Naive thymus-derived CD4-positive, alpha-beta T cell (primary cell): ENCODE results near the gene CTXN1. TPM values are rescaled to one million over a fixed set of nuclear protein-coding genes. Genes with fewer than 3 reads are reported as not detected.
"Not testable (repeated sequence)": the region's sequence is repeated elsewhere in the genome, so short reads cannot be mapped to it uniquely, and the experiment has no call there.

Source experiments
- ATAC-seq: fragments of 150-1000 bp; cut with Tn5 transposase; 2 replicates; pipeline ENCODE4 v1.10.0; 2021; ENCODE audit warnings: mild to moderate bottlenecking, moderate library complexity
- CTCF ChIA-PET: fragments of 350-600 bp; sonication (Branson Sonifier 250); formaldehyde crosslinking; loops from one replicate; lab custom pipeline; 2021; ENCODE audit warnings: antibody characterized with exemption; lab: Charles Lee
- POLR2A ChIA-PET: fragments of 350-600 bp; sonication (Branson Sonifier 250); formaldehyde crosslinking; loops from one replicate; lab custom pipeline; 2021; ENCODE audit warnings: antibody characterized with exemption, inconsistent platforms; lab: Charles Lee
- DNase-seq, 9 donors: peaks; one replicate each; pipeline versions ENCODE4 v3.0.0 to v3.0.0-alpha.2; 2020 to 2022; ENCODE audit warnings: mixed read lengths in 1 of 9
- H3K27ac ChIP-seq: one replicate; pipeline ENCODE4 v1.7.0; 2013; ENCODE audit warnings: mild to moderate bottlenecking, low read depth, low read length, moderate library complexity
- H3K27me3 ChIP-seq, 2 donors: one replicate each; pipeline ENCODE4 v1.7.0; 2013; ENCODE audit warnings: low read length in 2 of 2, mild to moderate bottlenecking in 2 of 2, moderate library complexity in 2 of 2; ENCODE audit not compliant: control insufficient read depth in 2 of 2, insufficient read depth in 2 of 2
- H3K36me3 ChIP-seq, 3 experiments: 1 replicate in 2 of 3; 2 replicates in 1 of 3; pipeline ENCODE4 v1.7.0; 2013; ENCODE audit warnings: low read length in 3 of 3, mild to moderate bottlenecking in 3 of 3, moderate library complexity in 1 of 3; ENCODE audit not compliant: insufficient read depth in 3 of 3, control insufficient read depth in 2 of 3
- H3K4me1 ChIP-seq, 2 donors: one replicate each; pipeline ENCODE4 v1.7.0; 2013; ENCODE audit warnings: low read length in 2 of 2, mild to moderate bottlenecking in 2 of 2, moderate library complexity in 1 of 2; ENCODE audit not compliant: control insufficient read depth in 2 of 2, insufficient read depth in 2 of 2
- H3K4me3 ChIP-seq: 2 replicates; pipeline ENCODE4 v1.7.0; 2013; ENCODE audit warnings: mild to moderate bottlenecking, low read length
- H3K9me3 ChIP-seq, 3 experiments: 1 replicate in 2 of 3; 2 replicates in 1 of 3; pipeline ENCODE4 v1.7.0; 2013; ENCODE audit warnings: low read length in 3 of 3; ENCODE audit not compliant: control insufficient read depth in 2 of 3
- H3K27ac Mint-ChIP-seq, 9 donors: one replicate each; pipeline ENCODE4 v1.8.0; 2020 to 2022; ENCODE audit warnings: mixed read lengths in 9 of 9, mild to moderate bottlenecking in 8 of 9, moderate library complexity in 5 of 9, inconsistent platforms in 2 of 9
- H3K27me3 Mint-ChIP-seq, 5 donors: one replicate each; pipeline ENCODE4 v1.8.0; 2021 to 2022; ENCODE audit warnings: mixed read lengths in 5 of 5, mild to moderate bottlenecking in 1 of 5
- H3K36me3 Mint-ChIP-seq, 5 donors: one replicate each; pipeline ENCODE4 v1.8.0; 2020 to 2022; ENCODE audit warnings: mixed read lengths in 5 of 5, mild to moderate bottlenecking in 3 of 5, inconsistent platforms in 1 of 5
- H3K4me1 Mint-ChIP-seq, 7 donors: one replicate each; pipeline ENCODE4 v1.8.0; 2020 to 2022; ENCODE audit warnings: mixed read lengths in 7 of 7, mild to moderate bottlenecking in 3 of 7, inconsistent platforms in 1 of 7
- H3K4me3 Mint-ChIP-seq, 10 donors: one replicate each; pipeline ENCODE4 v1.8.0; 2020 to 2022; ENCODE audit warnings: mild to moderate bottlenecking in 10 of 10, mixed read lengths in 10 of 10, moderate library complexity in 6 of 10, inconsistent platforms in 2 of 10
- H3K9me3 Mint-ChIP-seq, 11 donors: one replicate each; pipeline ENCODE4 v1.8.0; 2020 to 2022; ENCODE audit warnings: mixed read lengths in 11 of 11, mild to moderate bottlenecking in 4 of 11, inconsistent platforms in 1 of 11, moderate library complexity in 1 of 11
- intact Hi-C, 2 donors: fragments of 100-400 bp; cut with micrococcal nuclease; formaldehyde crosslinking; loops; one replicate each; pipeline ENCODE4 v1.15.1; 2023
- polyA plus RNA-seq, 2 donors: library from polyadenylated mRNA; unstranded; fragments of 300-500 nt; fragmentation: Illumina TruSeq; gene quantifications; one replicate each; pipeline ENCODE4 v1.2.3, GENCODE V29; 2021
- total RNA-seq, 6 experiments: library from RNA in 5 of 6; stranded (reverse) in 5 of 6; gene quantifications; 1 replicate in 5 of 6; 2 replicates in 1 of 6; pipeline ENCODE4 v1.2.3 and lab custom pipeline; 2021 to 2026

Gene CTXN1
- total and polyA plus RNA-seq, 7 experiments from 2014 or later: 0.32 TPM; not detected in 6

GRCh38 chr19:7897292-7897691 lies 28.6 kb downstream of the CTXN1 start:
- Mint-ChIP-seq H3K4me1 (peaks cover 0 to 2% (median 0%) of the 10 kb centered on the region in 7 donors), H3K4me3 (no peak overlapping the region), H3K36me3 (no peaks in the 10 kb centered on the region), H3K27me3 (peaks cover 0 to 11% (median 6%) of the 10 kb centered on the region in 5 donors), H3K9me3 (peaks cover 0 to 1% (median 0%) of the 10 kb centered on the region in 11 donors), H3K27ac (no peak overlapping the region)
- Histone ChIP-seq H3K9me3 (no peaks in the 10 kb centered on the region), H3K36me3 (no peaks in the 10 kb centered on the region), H3K27me3 (no peaks in the 10 kb centered on the region), H3K4me1 (no peaks in the 10 kb centered on the region), H3K4me3 (no peak overlapping the region), H3K27ac (no peak overlapping the region)
- no peak for DNase-seq
- intact Hi-C loops: no loop called here
- ChIA-PET CTCF (no interaction called here), POLR2A (no interaction called here)
- no peak for ATAC-seq

GRCh38 chr19:7895565-7895964 lies 30.4 kb downstream of the CTXN1 start:
- no peaks in the 10 kb centered on the region for H3K36me3 Mint-ChIP-seq
- no peak overlapping the region for H3K27ac Mint-ChIP-seq
- ATAC-seq (no peak), DNase-seq (no peak)
- no peaks in the 10 kb centered on the region for H3K36me3 ChIP-seq
- H3K9me3 Mint-ChIP-seq: peaks cover 0 to 1% (median 0%) of the 10 kb centered on the region in 11 donors
- no peaks in the 10 kb centered on the region for H3K4me1 ChIP-seq
- ChIA-PET POLR2A (no interaction called here), CTCF (no interaction called here)
- peaks cover 0 to 16% (median 7%) of the 10 kb centered on the region in 5 donors for H3K27me3 Mint-ChIP-seq
- no peaks in the 10 kb centered on the region for H3K4me1 Mint-ChIP-seq
- H3K4me3 Mint-ChIP-seq: no peak overlapping the region
- no peaks in the 10 kb centered on the region for H3K27me3 ChIP-seq
- no peak overlapping the region for H3K4me3 ChIP-seq
- H3K27ac ChIP-seq: no peak overlapping the region
- intact Hi-C loops: no loop called here
- H3K9me3 ChIP-seq: no peaks in the 10 kb centered on the region

- ChIA-PET CTCF (no interaction called here), POLR2A (no interaction called here)
- Histone ChIP-seq H3K27me3 (no peaks in the 10 kb centered on the region), H3K4me3 (no peak overlapping the region), H3K4me1 (no peaks in the 10 kb centered on the region), H3K9me3 (no peaks in the 10 kb centered on the region), H3K36me3 (no peaks in the 10 kb centered on the region), H3K27ac (no peak overlapping the region)
- peaks cover 0 to 1% (median 0%) of the 10 kb centered on the region in 11 donors for H3K9me3 Mint-ChIP-seq
- H3K27ac Mint-ChIP-seq: no peak overlapping the region
- H3K27me3 Mint-ChIP-seq: peaks cover 0 to 20% (median 9%) of the 10 kb centered on the region in 5 donors
- intact Hi-C loops: no loop called here
- H3K36me3 Mint-ChIP-seq: no peaks in the 10 kb centered on the region
- H3K4me1 Mint-ChIP-seq: no peaks in the 10 kb centered on the region
- no peak for DNase-seq
- H3K4me3 Mint-ChIP-seq: peak overlapping the region in 1 of 10 donors; percentile 28
- no peak for ATAC-seq
Measured at GRCh38 chr19:7894612-7895309, 31.2 kb downstream of the CTXN1 start.

GRCh38 chr19:7893362-7894101 lies 32.4 kb downstream of the CTXN1 start:
- H3K9me3 ChIP-seq, intact Hi-C loops, H3K36me3 ChIP-seq, H3K36me3 Mint-ChIP-seq, H3K9me3 Mint-ChIP-seq, H3K4me1 ChIP-seq, H3K4me1 Mint-ChIP-seq, POLR2A ChIA-PET, H3K4me3 Mint-ChIP-seq, DNase-seq, ATAC-seq, H3K27ac Mint-ChIP-seq, H3K4me3 ChIP-seq, H3K27ac ChIP-seq, H3K27me3 ChIP-seq: not testable (repeated sequence)
- peaks cover 0 to 28% (median 14%) of the 10 kb centered on the region in 5 donors for H3K27me3 Mint-ChIP-seq
- CTCF ChIA-PET: interaction anchor here (0.6 kb wide), 1 partner anchor 82 kb away, joined by 3 read pairs; no protein-coding TSS in a partner anchor

GRCh38 chr19:7888826-7889217 lies 37.1 kb downstream of the CTXN1 start:
- POLR2A ChIA-PET: no interaction called here
- DNase-seq: no peak
- Mint-ChIP-seq H3K9me3 (peaks cover 0 to 1% (median 0%) of the 10 kb centered on the region in 11 donors), H3K4me3 (peak overlapping the region in 1 of 10 donors; percentile 5), H3K36me3 (no peaks in the 10 kb centered on the region), H3K27ac (no peak overlapping the region), H3K4me1 (peaks cover 0 to 3% (median 0%) of the 10 kb centered on the region in 7 donors), H3K27me3 (peaks cover 5 to 26% (median 19%) of the 10 kb centered on the region in 5 donors)
- CTCF ChIA-PET: no interaction called here
- H3K36me3 ChIP-seq: no peaks in the 10 kb centered on the region
- H3K27me3 ChIP-seq: peaks cover 0 to 3% of the 10 kb centered on the region in 2 donors
- H3K4me3 ChIP-seq: no peak overlapping the region
- no peak overlapping the region for H3K27ac ChIP-seq
- ATAC-seq: no peak
- no peaks in the 10 kb centered on the region for H3K4me1 ChIP-seq
- intact Hi-C loops: no loop called here
- no peaks in the 10 kb centered on the region for H3K9me3 ChIP-seq

- intact Hi-C loops: no loop called here
- ChIA-PET POLR2A (no interaction called here), CTCF (no interaction called here)
- H3K27ac Mint-ChIP-seq: no peak within 1 kb of the TSS
- no peaks in the 10 kb centered on the region for H3K9me3 ChIP-seq
- H3K27ac ChIP-seq: no peak within 1 kb of the TSS
- no peaks in the 10 kb centered on the region for H3K36me3 ChIP-seq
- H3K27me3 ChIP-seq: peaks cover 0 to 3% of the 10 kb centered on the region in 2 donors
- H3K27me3 Mint-ChIP-seq: peaks cover 5 to 26% (median 19%) of the 10 kb centered on the region in 5 donors
- H3K4me3 ChIP-seq: no peak within 1 kb of the TSS
- peaks cover 0 to 5% (median 0%) of the 10 kb centered on the region in 7 donors for H3K4me1 Mint-ChIP-seq
- no peaks in the 10 kb centered on the region for H3K36me3 Mint-ChIP-seq
- peak within 1 kb of the TSS in 1 of 10 donors; percentile 5 for H3K4me3 Mint-ChIP-seq
- H3K4me1 ChIP-seq: no peaks in the 10 kb centered on the region
- peaks cover 0 to 1% (median 0%) of the 10 kb centered on the region in 11 donors for H3K9me3 Mint-ChIP-seq
- DNase-seq: peak in 1 of 9 donors; percentile 57
- ATAC-seq: peak; percentile 54
Measured at GRCh38 chr19:7888145-7888825, 37.6 kb downstream of the CTXN1 start, which contains the start of gene LRRC8E. TSS of gene LRRC8E (plus strand) at chr19:7888510. CDS start at chr19:7895604, 7,094 bp downstream.
